ENCODE results near the gene BAK1.

DNA sequence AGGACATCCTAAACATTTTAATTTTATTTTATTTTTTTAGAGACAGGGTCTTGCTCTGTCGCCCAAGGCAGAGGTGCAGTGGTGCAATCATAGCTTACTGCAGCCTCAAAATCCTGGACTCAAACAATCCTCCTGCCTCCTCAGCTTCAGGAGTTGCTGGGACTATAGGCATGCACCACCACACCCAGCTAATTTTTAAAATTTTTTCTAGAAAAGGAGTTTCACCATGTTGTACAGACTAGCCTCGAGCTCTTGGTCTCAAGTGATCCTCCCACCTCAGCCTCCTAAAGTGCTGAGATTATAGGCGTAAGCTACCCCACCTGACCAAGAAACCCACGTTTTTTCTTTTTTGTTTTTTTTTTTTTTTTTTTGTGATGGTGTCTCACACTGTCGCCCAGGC, 33.3 kb downstream of the BAK1 start:
- TF ChIP-seq CTCF (IDR thresholded peaks at IDR 0.05; ENCODE audit: poor library complexity, severe bottlenecking) (no peak), RAD21 (conservative IDR thresholded peaks at IDR 0.05) (no peak), POLR2AphosphoS5 (IDR thresholded peaks at IDR 0.05) (no peak), MXI1 (conservative IDR thresholded peaks at IDR 0.05; ENCODE audit: poor library complexity, severe bottlenecking) (no peak)
- TF ChIP-seq, protein P1, sequence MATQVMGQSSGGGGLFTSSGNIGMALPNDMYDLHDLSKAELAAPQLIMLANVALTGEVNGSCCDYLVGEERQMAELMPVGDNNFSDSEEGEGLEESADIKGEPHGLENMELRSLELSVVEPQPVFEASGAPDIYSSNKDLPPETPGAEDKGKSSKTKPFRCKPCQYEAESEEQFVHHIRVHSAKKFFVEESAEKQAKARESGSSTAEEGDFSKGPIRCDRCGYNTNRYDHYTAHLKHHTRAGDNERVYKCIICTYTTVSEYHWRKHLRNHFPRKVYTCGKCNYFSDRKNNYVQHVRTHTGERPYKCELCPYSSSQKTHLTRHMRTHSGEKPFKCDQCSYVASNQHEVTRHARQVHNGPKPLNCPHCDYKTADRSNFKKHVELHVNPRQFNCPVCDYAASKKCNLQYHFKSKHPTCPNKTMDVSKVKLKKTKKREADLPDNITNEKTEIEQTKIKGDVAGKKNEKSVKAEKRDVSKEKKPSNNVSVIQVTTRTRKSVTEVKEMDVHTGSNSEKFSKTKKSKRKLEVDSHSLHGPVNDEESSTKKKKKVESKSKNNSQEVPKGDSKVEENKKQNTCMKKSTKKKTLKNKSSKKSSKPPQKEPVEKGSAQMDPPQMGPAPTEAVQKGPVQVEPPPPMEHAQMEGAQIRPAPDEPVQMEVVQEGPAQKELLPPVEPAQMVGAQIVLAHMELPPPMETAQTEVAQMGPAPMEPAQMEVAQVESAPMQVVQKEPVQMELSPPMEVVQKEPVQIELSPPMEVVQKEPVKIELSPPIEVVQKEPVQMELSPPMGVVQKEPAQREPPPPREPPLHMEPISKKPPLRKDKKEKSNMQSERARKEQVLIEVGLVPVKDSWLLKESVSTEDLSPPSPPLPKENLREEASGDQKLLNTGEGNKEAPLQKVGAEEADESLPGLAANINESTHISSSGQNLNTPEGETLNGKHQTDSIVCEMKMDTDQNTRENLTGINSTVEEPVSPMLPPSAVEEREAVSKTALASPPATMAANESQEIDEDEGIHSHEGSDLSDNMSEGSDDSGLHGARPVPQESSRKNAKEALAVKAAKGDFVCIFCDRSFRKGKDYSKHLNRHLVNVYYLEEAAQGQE (IDR thresholded peaks at IDR 0.05; ENCODE audit: borderline replicate concordance) = no peak

Data from neural cell (in vitro differentiated cells).